Effector CD4-positive, alpha-beta T cell (primary cell): Measurements from ENCODE around the gene TRAPPC12.

Experiments
- DNase-seq: peaks from one replicate; pipeline ENCODE4 v3.0.0-alpha.2; 2020

TRAPPC12 gene

DNA sequence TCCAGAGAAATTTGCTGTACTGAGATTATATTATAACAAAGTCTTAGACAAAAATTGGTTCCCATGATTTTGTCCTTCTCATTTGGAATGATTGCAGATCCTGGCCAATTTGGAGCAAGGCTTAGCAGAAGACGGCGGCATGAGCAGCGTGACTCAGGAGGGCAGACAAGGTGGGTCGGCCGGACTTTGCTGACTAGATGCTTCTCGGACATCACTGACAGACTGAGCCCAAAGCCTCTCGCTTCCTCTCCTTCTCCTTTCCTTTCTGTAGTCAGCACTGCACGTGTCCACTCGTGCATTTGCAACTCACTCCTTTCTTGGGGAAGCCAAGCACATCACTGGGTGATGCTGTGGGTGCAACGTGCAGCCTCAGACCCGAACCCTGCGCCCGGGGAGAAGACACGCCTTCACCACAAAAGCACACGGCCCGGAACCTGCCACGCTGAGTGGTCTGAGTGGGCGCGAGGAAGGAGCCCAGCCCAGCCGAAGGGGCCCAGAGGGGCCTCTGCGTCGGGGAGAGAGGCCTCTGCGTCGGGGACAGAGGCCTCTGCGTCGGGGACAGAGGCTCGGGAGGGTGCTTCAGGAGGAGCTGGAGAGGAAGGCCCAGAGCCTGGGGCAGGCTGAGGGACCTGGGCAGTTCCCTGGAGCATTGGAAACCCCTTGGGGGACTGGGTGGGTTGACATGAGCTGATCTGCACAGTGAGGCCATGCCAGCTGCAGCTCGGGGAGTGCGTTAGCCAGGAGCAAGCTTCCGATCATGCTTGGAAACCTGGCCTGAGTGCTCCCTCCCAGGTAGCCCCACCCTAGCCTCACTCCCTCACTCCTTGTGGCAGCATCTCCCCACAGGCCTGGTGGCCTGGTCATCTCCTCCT, 78.3 kb downstream of the TRAPPC12 start:
- DNase-seq: no peak

DNA sequence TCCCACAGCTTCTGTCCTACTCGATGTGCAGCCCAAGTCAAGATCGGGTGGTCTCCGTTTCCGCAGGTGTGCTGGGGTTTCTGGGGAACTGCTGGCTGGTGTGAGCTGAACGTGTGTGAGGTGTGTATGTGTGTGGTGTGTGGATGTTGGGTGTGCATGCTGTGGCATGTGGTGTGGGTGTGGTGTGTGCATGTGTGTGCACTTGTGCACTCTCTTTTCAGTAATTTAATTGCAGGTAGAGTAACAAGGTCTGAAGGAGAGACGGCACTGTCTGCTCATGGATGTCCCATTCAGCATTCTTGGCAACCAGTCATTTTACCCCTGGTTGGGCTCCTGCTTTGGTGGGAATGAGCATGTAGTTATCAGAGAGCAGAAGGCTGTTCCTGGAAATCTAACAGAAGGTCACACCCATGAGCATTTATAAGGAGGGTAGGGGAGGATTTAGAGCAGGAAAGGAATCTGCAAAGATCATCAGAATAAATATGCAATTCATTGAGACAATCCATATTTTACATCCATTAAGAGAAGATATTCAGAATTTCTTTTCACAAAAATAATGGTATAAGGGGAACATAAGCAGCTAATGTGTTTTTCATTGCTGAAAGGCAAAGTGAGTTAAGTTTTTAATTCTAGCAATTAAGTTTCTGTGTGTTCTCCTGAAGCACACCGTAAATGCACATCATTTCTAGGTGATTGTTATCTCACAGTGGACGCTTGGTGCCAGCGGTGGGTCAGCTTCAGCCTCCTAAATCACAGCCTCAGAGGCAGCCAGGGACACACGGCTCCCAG, 79.1 kb downstream of the TRAPPC12 start:
- no peak for DNase-seq

DNA sequence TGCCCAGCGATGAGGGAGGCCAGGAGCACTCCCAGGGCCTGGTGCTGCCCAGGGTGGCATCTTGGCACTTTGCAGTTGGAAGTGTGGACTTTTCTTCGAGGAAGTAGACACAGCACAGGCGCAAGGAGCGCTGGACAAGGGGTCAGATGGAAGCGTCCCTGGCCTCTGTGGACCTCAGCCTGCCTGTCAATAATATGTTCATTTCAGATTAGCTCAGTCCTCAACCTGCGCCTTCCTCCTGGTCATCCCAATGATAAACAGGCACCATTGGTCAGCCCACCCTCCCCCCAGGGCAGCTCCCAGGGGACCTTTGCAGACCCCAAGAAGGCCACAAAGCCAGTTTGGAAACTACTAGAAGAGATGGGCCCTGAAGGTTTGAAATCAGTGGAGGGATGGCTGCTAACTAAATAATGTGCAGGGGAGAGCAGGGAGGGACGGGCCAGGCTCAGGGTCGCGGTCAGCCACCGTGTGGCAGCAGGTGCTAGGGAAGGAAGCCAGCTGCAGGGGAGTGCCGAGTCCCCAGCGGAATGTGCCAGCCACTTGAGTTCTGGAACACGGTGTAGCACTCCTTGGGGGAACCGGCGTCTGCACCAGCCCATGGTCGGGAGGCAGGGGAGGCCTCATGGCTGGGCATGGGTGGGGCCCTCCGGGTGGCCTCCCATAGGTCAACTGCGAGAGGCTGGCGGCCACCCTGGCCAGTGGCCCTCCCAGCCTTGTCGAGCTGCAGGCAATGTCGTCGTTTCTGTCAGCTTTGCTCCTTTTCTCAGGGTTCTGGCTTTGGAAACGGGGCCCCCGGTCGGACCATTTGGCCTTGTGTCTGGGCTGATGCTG, 79.9 kb downstream of the TRAPPC12 start:
- DNase-seq: no peak

DNA sequence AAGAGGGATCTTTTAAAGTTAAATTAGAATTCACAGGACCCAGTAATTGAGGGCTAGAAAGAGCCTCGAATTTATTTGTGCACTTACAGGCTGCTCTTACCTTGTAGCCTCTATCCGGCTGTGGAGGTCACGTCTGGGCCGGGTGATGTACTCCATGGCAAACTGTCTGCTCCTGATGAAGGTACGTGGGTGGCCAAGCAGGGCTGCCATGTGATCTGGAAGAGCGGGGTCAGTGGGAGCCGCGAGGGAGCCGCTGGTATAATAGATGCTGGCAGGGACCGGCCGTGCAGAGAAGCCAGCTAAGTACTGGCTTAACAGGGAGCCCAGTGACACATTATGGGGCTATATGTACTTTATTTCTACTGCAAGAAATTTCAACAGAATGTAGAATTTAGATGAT, 80.7 kb downstream of the TRAPPC12 start:
- no peak for DNase-seq

DNA sequence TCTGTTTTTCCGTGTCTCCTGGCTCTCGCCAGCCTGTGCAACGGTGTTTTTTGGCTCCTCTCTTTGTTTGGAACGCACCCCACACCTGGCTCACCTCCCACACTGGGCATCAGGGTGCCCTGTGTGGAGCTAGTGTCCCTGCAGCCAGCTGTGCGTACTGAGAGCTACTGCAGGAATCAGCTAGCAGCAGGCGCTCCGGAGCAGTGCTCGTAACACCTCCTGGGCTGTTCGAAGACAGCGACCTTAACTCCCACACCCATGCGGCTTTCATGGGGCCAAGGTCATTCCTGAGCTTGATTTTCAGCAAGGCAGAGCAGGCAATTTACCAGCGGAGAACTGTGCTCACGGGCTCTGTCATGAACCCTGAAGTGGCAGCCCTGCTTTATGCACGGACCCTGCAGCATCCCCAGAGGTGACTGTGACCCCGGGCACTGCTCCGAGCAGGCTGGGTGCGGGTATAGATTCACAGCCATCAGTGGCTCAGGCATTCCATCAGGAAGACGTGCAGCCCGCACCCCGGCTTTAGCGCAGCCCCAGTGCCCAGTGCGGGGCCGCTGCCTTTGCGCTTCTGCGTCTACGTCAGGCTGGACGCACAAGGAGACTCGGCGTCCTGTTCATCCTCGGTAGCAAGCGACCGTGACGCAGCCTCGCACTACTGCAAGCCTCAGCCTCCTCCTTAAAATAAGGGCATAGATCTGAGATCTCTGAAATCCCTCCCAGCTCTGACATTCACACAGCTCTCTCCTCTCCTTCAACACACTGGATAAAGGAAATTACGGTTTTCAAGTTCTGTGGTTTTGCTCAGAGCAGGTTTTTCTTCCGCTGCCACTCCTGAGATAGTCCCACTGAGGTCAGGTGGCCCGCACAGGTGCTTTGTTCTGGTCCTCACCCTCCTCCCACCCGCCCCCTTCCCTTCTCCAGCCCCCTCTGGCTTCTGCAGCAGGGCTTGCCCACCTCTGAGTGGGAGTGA, 81.6 kb downstream of the TRAPPC12 start:
- no peak for DNase-seq

DNA sequence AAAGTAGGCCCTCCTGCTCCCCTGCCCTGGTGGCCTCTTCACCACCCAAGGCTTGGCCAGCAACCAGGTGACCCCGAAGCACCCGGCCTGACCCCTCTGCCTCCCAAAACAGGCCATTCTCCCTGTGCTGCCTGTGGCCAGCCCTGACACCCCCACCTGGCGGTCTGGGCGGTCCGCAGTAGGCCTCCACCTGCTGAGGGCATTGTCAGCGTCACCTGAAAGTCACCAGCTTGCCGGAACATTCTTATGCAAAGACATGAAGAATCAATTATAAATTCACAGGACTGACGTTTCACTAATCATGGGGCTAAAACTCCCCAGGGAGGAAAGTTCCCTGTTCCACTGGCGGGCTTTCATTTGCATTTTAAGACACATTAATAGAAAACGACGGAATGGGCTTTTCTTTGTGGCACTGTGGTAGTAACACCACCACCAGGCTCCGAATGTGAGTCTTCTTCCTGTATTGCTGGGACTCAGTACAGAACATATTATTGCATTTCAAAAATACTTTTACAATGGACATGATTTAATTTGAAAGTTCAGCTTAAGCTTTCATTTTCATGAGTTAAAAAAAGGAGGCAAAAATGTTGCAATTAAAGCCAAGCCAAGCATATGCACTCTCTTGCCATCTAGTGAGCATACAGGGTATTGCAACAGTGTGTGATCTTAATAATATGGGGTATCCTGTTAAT, 82.5 kb downstream of the TRAPPC12 start:
- peak; percentile 13 for DNase-seq

DNA sequence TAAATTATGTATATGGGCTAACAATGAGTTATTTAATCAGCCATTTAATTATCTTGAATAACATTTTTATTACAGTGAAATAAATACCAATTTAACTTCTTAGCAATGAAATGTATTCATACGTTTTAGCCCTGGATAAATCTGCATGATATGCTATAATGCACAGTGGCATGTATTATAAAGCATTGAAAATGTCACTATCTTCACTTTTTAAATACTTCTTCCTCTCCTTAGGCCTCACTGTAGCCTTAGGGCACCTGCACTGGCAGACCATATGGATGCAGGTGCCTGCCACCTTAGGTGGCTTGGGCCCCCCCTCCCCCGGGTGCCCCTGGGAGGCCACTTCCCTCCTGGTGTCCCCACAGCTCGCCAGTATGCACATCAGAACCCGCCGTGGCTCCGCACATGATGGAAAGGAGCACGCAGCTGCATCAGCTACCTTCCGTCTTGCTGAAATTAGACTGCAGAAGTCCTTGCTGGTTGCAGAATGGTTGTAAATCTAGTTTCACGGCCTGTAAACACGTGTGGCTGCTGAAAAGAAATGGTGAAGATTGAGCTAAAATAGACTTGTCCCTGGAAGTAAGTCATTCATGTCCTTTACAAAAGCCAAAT, 83.1 kb downstream of the TRAPPC12 start:
- no peak for DNase-seq

DNA sequence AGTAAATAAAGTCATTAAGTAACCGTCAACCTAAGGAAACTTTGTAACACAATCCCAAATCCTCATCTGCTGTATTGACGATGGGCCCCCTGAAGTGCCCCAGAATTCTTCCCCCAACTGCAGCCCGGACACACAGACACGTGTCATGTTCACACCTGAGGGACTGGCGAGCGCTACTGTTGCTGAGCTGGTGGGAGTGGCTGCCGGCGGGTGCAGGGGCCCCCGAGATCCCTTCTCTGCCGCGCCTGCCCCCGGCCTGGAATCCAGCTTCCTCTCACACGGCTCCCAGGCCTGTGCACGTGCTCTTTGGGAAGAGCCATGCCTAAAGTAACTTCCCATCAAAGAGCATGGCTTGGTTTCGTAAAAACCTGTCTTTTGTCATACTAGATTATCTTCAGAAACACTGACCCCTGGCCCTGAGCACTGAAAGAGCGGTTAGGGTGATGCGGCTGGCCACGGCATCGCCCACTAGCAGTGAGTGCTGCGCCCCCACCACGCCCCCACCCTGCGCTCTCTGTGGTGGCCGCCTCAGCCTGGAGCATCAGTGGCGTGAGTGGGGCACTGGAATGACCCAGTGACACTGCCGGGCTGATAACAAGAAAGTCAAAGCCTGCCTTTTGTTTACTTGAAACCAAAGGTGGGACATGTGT, 83.8 kb downstream of the TRAPPC12 start:
- no peak for DNase-seq

DNA sequence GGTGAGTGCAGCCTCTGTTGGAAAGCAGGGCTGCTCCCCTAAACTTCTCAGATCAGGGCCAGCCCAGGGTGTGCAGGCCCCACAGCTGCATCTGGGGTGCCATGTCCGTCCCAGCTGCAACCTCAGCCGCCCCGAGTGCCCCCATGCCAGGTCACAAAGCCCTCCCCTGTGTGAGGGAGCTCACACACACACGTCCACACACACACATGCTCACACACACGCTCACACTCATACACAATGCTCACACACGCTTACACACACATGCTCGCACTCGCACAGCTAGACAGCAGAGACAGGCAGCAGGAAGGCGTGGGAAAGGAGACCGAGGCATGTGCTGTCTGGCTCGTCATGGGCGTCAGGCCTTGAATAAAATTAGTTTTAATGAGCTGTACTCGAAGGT, 84.5 kb downstream of the TRAPPC12 start:
- DNase-seq: no peak

DNA sequence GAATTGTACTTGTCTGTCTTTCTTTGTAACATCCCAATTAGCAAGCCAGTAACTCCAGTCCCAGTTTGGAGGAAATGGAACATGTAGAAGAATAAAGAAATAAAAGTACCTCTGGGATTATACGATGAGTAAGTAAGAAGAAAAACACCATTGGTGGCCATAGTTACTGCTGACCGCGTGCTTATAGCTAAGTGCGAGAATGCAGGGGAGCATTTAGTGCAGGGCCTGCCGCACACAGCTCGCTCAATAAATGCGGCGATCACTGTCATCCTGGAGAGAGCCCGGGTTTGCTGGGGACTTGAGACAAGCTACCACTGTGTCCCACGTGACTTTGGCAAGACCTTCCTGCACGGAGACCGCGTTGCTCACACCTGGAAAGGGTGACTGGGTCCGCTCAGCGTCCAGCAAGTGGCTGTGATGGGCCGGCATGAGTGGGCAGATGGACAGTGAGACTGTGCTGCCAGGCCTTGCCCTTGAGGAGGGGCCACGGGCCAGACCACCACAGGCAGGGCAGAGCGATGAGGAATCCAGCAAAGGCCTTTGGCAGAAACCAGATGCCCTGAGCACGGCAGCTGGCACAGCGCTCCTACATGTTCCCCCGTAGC, 85.0 kb downstream of the TRAPPC12 start:
- DNase-seq: no peak

DNA sequence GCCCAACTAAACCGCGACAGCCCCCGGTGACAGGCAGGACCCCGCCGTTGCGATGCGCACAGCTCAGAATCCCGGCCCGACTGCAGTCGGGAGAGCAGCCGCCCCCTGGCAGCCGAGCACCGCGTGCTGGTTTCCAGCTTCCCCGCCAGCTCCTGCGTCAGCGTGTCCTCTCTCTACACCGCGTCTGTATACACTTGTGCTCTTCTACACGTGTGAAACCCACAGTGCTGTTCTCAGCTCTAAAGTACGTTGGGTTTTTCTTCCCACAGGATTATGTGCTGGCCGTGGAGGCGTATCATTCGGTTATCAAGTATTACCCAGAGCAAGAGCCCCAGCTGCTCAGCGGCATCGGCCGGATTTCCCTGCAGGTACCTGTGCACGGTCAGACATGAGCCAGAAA, 85.8 kb downstream of the TRAPPC12 start:
- no peak for DNase-seq

DNA sequence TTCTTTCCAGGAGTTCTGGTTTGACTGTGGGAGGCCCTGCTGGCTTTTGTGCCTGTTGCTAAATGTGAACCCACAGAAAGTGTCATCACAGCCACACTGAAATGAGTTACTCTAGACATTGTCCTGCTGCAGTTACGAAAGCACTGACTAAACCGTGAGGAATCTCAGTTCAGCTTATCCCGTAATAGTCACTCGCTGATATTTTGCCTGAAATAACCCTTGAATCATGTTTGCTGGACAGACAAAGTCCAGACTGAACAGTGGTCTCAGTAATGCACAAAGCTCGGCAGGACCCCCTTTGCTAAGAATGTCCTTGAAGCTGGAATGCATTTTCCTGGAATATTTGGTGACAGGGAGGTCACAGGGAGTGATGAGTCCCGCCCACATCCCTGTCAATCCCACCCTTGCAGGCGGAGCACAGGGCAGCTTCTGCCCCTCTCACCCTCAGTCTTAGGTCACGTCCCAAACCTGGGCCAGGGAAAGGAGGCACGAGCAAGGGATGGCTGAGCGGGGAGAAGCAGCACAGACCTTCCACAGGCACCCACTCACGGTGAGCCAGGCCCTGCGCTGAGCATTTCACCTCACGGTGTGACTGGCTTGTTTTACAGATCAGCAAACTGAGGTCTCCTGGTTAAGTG, 86.5 kb downstream of the TRAPPC12 start:
- no peak for DNase-seq

DNA sequence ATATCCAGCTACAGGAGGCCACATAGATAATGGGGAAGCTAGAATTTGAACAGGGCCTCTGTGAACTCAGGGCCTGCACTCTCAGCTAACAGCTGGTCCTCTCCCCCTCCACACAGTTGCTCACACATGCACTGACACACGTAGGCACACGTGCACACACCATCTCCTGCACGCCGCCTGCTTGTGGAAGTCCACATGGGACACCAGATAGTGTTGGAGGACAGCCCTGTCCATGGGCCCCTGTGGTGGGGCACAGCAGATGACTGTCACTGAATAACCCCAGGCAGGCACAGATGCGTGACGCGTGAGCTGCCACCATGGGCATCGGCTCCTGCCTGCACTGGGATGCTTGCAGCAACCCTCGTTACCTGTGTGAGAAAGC, 87.0 kb downstream of the TRAPPC12 start:
- DNase-seq: no peak

DNA sequence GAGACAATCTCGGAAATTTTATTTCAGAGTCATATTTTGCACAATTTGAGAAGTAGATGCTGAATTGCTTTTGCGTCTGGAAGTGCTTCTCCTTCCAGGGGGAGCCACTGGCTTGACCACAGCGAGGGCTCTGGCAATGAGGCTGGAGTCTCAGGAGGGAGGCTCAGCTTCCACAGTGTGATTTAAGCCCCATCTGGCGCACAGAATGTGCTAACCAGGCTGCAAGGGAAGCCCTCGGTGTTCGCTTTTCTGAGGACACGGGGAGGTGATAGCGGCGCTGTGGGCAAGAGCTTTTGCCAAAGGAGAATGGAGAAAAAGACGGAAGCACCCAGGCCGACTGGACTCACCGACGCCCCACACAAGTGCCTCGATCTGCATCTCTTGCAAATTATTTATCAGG, 87.5 kb downstream of the TRAPPC12 start:
- no peak for DNase-seq

DNA sequence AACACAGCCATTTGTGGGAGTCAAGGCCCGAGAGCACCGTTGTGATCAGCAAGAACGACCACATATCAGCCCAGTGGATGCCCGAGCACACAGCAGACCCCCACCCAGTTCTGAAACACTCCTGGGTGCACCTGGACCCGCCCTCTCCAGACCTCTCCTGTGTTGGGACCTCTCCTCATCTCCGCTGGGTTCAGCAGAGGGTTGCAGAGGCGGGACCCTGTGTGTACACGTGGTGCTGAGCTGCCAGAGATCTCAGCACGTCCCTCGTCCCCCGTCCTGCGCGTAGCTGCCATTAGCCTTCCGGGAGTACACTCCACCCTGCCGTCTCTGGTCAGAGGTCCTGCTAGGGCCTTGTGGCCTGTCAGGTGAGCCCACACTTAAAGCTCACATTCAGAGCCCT, 88.2 kb downstream of the TRAPPC12 start:
- DNase-seq: no peak

DNA sequence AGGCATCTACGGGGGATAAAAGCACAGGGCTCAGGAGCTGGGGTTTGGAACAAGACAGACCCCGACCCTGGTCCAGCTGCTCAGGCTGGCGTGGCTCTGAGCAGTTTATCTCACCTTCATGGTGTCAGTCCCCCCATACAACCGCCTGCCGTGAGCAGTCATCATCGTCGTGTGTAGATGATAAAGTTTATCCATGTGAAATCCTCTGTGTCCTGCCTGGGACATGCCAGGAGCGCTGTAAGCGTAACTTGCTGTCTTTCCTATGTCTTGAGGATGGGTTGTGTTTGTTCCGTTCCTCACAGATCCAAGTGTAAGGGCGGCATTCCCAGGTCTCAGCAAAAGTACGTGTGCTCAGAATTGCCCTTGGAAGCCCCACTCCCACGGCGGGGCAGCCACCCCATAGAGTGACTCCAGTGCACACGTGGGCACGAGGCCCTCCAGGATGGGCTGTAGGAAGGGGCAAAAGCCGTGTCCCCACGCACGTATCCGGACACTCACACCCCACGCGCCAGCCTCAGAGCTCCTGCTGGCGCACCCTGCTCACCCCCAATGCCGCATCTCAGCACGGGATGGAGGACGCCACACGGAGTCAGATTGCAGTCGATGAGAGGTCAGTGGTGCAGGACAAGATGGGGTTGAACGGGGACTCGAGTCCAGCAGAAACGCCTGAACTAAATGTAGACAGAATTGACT, 88.9 kb downstream of the TRAPPC12 start:
- DNase-seq: no peak

DNA sequence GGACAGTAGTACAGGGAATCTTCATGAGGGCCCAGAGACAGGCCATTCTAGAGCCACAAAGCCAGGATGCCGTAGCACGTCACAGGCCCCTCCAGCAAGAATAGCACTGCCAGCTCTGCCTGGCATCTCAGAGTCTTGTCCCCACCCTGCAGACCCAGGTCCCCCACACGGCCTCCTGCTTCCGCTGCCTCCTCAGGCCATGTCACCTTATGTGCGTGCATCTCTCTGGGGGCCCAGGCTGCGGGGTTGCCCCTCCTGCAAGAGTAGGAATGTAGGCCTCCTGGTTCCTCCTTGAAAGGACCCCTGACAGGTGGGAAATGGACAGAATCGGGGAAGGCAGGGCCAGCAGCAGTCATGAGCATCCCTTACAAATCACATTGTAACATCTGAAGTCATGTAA, 90.0 kb downstream of the TRAPPC12 start:
- no peak for DNase-seq

DNA sequence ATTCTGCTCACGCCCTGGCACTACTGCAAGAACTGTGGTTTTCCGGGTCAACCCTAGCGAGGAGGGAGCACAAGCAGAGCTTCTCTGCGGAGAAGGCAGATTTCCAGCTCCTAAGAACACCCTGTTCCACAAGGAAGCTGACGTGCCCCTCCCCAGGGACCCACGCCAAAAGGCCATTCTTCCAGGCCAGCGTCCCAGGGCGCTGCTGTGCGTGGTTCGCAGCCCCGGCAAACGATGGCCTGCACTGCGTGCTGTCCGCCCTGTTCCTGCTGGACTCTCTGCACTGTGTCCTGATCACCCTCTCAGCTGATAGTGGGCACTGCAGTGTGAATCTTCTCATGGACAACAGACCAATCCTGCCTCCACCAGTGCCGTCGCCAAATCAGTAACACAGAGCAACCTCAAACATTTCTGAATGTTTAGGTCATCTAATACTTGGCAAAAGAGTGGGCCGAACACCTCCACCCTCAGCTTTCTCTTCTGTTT, 90.7 kb downstream of the TRAPPC12 start:
- DNase-seq: no peak
